HG02885 (cell line): Measurements from ENCODE around the gene TPPP.
"Not testable (repeated sequence)": the region's sequence is repeated elsewhere in the genome, so short reads cannot be mapped to it uniquely, and the experiment has no call there.

Experiments
- ATAC-seq: cut with Tn5 transposase; IDR thresholded peaks from one replicate; pipeline ENCODE4 v1.9.1; 2021; ENCODE audit warnings: mild to moderate bottlenecking; ENCODE audit not compliant: unreplicated experiment, poor library complexity

The TPPP gene

GRCh38 chr5:635306-636055 lies 57.7 kb downstream of the TPPP start:
- no peak for ATAC-seq

DNA sequence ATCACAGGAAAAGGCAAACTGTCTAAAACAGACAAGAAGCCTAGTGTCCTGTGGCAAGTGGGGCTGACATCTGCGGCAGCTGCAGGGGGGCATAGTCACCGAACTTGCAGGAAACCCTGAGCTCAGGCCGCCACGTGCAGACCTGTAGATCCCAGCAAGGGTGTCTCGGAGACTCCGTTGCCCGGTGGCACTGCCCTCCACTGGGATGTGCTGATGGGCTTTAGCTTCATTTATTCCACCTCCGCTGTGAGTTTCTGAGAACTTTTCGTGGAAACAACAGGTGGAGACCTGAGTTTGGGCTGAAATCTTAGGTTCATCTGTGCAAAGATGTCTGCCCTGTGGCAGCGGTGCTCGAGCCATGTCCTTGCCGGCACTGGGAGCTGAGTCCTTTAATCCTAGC lies 59.0 kb downstream of the TPPP start:
- no peak for ATAC-seq

DNA sequence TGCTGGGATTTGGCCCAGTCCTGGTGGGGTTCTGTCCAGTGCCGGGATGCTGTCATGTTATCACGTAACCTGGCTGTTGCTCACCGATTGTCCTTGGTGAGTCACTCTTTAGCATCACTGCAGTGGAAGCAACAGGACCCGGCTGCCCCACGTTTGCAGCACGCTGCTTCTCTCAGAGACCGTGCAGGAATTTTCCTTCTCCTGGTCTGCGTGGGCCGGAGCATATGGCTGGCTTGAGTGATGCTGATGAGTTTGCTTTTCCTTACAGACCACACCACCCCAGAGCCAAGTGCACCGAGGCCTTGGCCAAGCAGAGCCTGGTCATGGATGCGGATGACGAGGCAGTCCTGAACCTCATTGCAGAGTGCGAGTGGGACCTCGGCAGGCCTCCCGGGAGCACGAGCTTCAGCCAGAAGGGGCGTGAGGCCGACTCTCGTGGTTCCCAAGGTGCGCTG lies 59.6 kb downstream of the TPPP start:
- no peak for ATAC-seq

DNA sequence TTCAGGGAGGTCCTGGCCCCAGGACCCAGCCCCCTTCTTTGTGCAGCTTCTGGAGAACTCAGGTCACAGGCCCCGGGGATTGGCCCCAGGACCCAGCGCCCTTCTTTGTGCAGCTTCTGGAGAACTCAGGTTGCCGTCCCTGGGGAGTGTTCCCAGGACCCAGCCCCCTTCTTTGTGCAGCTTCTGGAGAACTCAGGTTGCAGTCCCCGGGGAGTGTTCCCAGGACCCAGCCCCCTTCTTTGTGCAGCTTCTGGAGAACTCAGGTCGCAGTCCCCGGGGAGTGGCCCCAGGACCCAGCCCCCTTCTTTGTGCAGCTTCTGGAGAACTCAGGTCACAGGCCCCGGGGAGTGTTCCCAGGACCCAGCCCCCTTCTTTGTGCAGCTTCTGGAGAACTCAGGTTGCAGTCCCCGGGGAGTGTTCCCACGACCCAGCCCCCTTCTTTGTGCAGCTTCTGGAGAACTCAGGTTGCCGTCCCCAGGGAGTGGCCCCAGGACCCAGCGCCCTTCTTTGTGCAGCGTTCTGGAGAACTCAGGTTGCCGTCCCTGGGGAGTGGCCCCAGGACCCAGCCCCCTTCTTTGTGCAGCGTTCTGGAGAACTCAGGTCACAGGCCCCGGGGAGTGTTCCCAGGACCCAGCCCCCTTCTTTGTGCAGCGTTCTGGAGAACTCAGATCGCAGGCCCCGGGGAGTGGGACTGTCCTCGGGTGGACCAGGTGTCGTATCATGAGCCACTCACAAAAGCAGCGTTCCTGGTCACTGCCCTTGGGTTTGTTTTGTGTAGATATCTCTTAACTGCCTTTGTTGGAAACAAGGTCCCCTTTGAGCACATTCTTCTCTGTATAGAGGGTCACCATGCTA lies 64.6 kb downstream of the TPPP start:
- not testable (repeated sequence) for ATAC-seq

DNA sequence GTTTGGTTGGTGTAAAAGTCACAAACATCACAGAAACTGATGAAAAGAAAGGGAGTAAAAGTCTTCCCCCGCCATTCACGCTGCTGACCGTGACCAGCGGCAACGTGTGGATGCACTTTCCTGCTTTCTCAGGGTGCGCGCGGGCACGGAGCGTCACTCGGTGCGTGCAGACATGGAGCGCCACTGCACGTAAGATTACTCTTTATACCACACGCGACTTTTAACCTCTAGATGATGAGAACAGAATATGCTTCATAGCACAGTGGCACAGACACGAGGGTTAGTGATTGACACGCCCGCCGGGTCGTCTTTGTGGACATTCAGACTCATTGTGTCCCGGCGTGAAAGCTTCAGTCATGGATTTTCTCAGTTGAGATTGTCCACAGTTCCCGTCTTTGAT lies 65.3 kb downstream of the TPPP start:
- no peak for ATAC-seq

GRCh38 chr5:626850-627249 lies 66.3 kb downstream of the TPPP start:
- no peak for ATAC-seq

GRCh38 chr5:625516-625915 lies 67.6 kb downstream of the TPPP start:
- ATAC-seq = no peak

- no peak for ATAC-seq
Measured at GRCh38 chr5:624951-625230, 68.3 kb downstream of the TPPP start.

DNA sequence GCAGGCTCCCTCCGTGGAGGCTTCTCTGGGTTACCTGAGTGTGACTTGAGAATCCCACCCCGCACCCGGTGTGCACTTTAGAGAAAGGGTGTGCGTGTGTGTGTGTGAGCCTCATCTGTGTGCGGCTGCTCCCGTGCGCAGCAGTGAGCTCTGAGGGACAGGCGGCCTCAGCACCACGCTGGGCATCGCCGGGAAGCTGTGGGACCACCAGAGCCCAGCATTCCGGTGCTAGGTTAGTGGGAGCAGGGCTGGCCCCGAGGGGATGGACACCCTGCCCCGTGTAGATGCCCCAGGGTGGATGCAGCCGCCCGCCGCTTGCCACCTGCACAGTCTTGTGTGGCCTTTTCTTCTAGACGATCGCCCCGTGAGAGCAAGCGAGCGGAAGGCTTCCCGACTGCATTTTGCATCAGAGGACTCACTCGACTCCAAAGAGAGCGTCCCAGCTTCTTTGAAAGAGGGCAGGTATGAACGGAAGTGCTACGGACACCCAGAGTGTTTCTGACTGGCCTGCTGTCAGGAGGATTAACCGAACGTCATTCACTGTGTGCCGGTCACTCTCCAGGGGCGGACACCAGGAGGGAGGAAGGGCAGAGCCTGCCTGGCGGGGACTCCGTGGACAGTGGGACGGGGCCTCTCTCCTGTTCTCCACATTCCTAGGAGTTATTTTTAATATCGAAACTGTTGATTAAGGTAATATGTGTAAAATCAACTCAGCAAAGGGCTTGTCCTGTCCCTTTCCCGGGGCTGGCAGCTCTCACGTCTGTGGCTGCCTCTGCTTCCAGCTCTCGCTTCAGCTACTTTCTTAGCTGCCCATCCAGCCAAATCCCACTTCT lies 68.8 kb downstream of the TPPP start:
- no peak for ATAC-seq

GRCh38 chr5:623531-623930 lies 69.6 kb downstream of the TPPP start:
- ATAC-seq = no peak

DNA sequence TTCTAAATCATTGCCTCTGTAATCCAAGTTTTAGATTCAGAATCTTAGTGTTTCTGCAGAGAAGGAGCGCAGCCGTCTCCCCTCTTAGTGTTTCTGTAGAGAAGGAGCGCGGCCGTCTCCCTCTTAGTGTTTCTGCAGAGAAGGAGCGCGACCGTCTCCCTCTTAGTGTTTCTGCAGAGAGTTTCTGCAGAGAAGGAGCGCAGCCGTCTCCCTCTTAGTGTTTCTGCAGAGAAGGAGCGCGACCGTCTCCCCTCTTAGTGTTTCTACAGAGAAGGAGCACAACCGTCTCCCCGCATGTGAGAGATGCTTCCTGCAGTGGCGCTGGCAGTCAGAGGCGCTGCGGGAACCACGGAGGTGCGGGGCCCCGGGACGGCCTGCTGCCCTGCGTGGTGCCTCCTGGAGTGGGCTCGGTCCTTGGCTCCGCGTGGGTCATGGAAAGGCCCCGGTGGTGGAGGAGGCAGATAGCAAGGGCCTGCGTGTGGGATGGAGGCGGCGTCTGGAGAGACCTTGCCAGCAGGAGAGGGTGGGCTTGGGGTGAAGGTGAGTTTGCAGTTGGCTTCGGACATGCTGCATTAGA lies 70.1 kb downstream of the TPPP start:
- no peak for ATAC-seq

GRCh38 chr5:622359-622758 lies 70.8 kb downstream of the TPPP start:
- no peak for ATAC-seq

- no peak for ATAC-seq
Measured at GRCh38 chr5:621341-621761, 71.8 kb downstream of the TPPP start.

- no peak for ATAC-seq
Measured at GRCh38 chr5:620586-621180, 72.5 kb downstream of the TPPP start.

DNA sequence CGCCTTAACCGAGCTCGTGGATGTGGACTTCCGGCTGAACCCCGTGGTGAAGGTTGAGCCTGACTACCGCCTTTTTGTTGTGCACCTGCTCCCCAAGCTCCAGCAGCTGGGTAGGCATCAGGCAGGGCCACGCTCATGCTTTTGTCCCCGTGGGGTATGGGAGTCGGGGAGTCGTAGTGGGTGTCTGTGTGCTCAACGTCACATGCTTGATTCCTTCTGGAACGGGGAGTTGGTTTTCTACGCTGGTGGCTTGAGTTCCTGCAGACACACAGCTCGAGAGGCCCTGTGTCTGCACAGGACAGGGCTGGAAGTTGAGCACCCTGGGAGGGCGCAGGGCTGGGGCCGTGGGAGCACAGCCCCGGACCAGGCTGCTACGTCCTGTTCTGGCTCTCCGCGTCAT lies 73.0 kb downstream of the TPPP start:
- ATAC-seq = no peak

DNA sequence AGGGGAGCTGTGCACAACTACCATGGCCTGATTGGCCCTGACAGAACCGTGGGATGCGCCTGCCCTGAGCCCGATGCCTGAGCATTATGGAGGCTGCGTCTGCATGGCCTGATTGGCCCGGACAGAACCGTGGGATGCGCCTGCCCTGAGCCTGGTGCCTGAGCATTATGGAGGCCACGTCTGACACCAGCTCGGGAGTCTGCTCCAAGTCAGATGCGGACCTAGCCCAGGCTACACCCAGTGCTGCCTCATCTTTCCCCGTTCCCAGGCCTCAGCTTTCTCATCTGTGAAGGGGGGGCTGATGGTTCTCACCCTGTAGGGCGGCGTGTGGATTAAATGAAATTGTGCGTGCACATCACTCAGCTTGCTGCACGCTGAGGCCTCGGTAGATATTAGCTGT lies 73.7 kb downstream of the TPPP start:
- ATAC-seq = no peak

GRCh38 chr5:618450-618849 lies 74.7 kb downstream of the TPPP start:
- ATAC-seq = no peak

DNA sequence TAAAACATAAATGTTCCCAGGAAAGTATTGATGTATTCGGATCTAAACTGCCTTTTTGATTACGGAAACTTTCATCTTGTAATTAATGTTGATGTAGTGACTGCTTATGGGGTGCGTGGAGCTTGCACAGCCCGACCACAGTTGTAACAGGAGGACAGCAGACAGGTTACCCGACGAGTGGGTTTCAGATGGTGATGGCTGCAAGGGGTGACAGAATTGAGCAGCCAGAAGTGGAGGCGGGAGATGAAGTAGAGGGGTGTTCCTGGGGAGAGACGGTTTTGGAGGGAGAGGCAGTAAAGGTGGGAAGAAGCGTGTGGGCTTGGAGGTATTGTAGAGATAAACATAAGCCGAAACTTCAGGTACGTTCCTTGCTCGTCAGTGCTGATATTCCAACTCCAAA lies 75.3 kb downstream of the TPPP start:
- ATAC-seq = no peak

GRCh38 chr5:616484-617039 lies 76.6 kb downstream of the TPPP start:
- ATAC-seq = no peak
